SH-SY5Y (cell line): Measurements from ENCODE around the gene ERCC6.

Experiments used
- GATA2 ChIP-seq: IDR thresholded peaks from 2 replicates; pipeline ENCODE4 v1.6.1; 2011; ENCODE audit warnings: mild to moderate bottlenecking, low read depth, low read length
- GATA3 ChIP-seq: IDR thresholded peaks from 2 replicates; pipeline ENCODE4 v1.6.1; 2011; ENCODE audit warnings: low read depth, mild to moderate bottlenecking, low read length, moderate library complexity

The ERCC6 gene

DNA sequence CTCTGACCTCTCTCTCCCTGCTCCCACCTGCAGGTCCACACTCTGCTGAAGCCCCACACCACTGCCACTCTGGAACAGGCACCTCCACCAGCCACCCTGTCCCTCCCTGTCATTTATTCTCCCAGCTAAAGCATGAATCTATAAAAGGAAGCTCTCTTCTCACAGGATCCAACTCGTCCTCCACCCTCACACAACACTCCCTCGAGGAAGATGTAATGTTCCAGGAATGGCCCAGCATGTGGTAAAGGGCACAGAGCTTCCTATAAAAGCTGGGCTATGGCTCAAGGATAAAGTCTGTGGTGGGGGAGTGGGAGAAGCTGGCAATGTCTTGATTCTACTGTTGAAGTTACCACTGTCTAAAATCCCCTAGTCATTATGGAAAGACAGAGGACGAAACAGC lies 67.4 kb downstream of the ERCC6 start:
- TF ChIP-seq GATA2 (no peak), GATA3 (no peak)

DNA sequence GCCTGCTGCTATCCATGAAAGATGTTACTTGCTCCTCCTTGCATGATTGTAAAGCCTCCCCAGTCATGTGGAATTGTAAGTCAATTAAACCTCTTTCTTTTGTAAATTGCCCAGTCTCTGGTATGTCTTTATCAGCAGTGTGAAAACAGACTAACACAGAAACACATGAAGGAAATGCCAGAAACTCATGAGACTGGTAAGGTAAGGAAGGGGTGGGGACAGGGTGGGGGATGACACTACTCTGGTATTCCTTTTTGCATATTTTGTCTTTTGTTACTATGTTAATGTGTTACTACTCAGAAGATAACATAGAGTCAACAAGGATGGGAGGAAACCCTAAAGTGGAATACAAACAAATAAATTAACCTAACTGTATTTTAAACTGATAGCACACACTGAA lies 73.2 kb downstream of the ERCC6 start:
- TF ChIP-seq GATA3: no peak
